ENCODE data around the gene C1QTNF1.

C1QTNF1 gene

GRCh38 chr17:79023886-79024771 is at the start of gene C1QTNF1:
Gene C1QTNF1 (plus strand): TSS chr17:79024169. CDS start chr17:79043969, 19,800 bp downstream.
- peak; percentile 15 for DNase-seq

- peak; percentile 25 for DNase-seq
These were observed 49.1 kb upstream of the C1QTNF1 start for GRCh38 chr17:78974635-78975591.

- no peak for DNase-seq
These were observed 46.9 kb upstream of the C1QTNF1 start for GRCh38 chr17:78976907-78977680.

- no peak for DNase-seq
These were observed 46.4 kb upstream of the C1QTNF1 start for GRCh38 chr17:78977681-78977943.

- DNase-seq: no peak
These were observed 45.7 kb upstream of the C1QTNF1 start for GRCh38 chr17:78977997-78978973.

GRCh38 chr17:78979780-78980623 is 44.0 kb upstream of the C1QTNF1 start, which contains the start of gene LGALS3BP:
Gene LGALS3BP (minus strand): TSS chr17:78979923. CDS start chr17:78977191, 2,732 bp downstream.
- peak; percentile 80 for DNase-seq

- DNase-seq: no peak
These were observed 43.4 kb upstream of the C1QTNF1 start for GRCh38 chr17:78980624-78980972.

GRCh38 chr17:78981010-78981888 is 42.7 kb upstream of the C1QTNF1 start:
- DNase-seq: no peak

GRCh38 chr17:78985395-78985794 is 38.6 kb upstream of the C1QTNF1 start:
- no peak for DNase-seq

- no peak for DNase-seq
These were observed 37.8 kb upstream of the C1QTNF1 start for GRCh38 chr17:78986048-78986648.

GRCh38 chr17:78986649-78987328 is 37.2 kb upstream of the C1QTNF1 start:
- DNase-seq: peak; percentile 35

- no peak for DNase-seq
These were observed 35.8 kb upstream of the C1QTNF1 start for GRCh38 chr17:78988152-78988551.

GRCh38 chr17:78990349-78991016 is 33.5 kb upstream of the C1QTNF1 start:
- DNase-seq: no peak

- no peak for DNase-seq
These were observed 32.8 kb upstream of the C1QTNF1 start for GRCh38 chr17:78991017-78991738.

GRCh38 chr17:78991906-78992532 is 31.9 kb upstream of the C1QTNF1 start:
- DNase-seq: no peak

- DNase-seq: no peak
These were observed 31.3 kb upstream of the C1QTNF1 start for GRCh38 chr17:78992542-78993212.
